ENCODE data around the gene KLF16. TPM values are rescaled to one million over a fixed set of nuclear protein-coding genes. Genes with fewer than 3 reads are reported as not detected.

KLF16 gene
- total RNA-seq, 1 experiment from 2014 or later: 32.3 TPM

- H3K27ac Mint-ChIP-seq (ENCODE audit: unreplicated experiment): no peak overlapping the region
- no peaks in the 10 kb centered on the region for H3K4me1 Mint-ChIP-seq (ENCODE audit: low read depth, unreplicated experiment)
- CTCF ChIA-PET: interaction anchor here (0.6 to 1.4 kb wide), 11 partner anchors 11 to 336 kb away, joined by 3 to 11 read pairs (median 4); no protein-coding TSS in a partner anchor
- no peak for DNase-seq
- H3K9me3 Mint-ChIP-seq (ENCODE audit: low read depth, unreplicated experiment): no peaks in the 10 kb centered on the region
- no peaks in the 10 kb centered on the region for H3K27me3 Mint-ChIP-seq (ENCODE audit: unreplicated experiment)
- peaks cover 28% of the 10 kb centered on the region for H3K36me3 Mint-ChIP-seq (ENCODE audit: insufficient read depth, unreplicated experiment)
- intact Hi-C loops (cut with micrococcal nuclease; ENCODE audit: unreplicated experiment): no loop called here
- TF ChIP-seq, protein P1, sequence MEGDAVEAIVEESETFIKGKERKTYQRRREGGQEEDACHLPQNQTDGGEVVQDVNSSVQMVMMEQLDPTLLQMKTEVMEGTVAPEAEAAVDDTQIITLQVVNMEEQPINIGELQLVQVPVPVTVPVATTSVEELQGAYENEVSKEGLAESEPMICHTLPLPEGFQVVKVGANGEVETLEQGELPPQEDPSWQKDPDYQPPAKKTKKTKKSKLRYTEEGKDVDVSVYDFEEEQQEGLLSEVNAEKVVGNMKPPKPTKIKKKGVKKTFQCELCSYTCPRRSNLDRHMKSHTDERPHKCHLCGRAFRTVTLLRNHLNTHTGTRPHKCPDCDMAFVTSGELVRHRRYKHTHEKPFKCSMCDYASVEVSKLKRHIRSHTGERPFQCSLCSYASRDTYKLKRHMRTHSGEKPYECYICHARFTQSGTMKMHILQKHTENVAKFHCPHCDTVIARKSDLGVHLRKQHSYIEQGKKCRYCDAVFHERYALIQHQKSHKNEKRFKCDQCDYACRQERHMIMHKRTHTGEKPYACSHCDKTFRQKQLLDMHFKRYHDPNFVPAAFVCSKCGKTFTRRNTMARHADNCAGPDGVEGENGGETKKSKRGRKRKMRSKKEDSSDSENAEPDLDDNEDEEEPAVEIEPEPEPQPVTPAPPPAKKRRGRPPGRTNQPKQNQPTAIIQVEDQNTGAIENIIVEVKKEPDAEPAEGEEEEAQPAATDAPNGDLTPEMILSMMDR (IDR thresholded peaks at IDR 0.05; ENCODE audit: unreplicated experiment): no peak
- BruUV-seq (replicated peaks): no TSS peak
- H3K4me3 Mint-ChIP-seq (ENCODE audit: low read depth, unreplicated experiment): no peak overlapping the region
Observed at GRCh38 chr19:1826557-1827521, 36.5 kb downstream of the KLF16 start.

DNA sequence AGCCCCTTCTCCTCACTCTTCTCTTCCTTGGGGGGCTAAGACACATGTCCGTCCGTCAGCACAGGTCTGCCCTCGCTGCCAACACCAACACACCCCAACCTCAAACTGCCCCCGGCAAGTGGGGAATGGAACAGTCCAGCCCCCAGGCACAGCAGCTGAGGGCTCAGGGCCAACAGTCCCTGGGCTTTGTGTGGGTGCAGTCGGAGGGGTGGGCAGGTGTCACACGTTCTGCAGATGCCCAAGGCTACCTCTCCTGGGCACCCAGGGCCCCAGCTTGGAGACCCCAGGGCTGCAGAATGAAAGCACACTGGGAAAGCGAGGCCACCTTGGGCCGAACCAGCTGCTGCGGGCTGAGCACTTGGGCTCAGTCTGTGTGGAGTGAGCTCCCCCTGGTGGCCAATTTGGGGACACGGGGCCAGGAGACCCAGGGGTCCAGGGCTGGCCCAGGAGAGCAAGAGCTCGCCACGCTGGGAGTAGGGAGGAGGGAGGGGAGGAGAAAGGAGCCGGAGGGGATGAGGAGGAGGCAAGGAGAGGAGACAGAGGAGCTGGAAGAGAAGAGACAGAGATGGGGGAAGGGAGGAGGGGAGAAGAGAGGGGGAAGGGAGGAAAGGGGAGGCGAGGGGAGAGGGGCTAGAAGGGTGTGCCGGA lies 37.3 kb downstream of the KLF16 start:
- BruUV-seq (replicated peaks): no TSS peak
- no peaks in the 10 kb centered on the region for H3K27me3 Mint-ChIP-seq (ENCODE audit: unreplicated experiment)
- intact Hi-C loops (cut with micrococcal nuclease; ENCODE audit: unreplicated experiment): no loop called here
- H3K36me3 Mint-ChIP-seq (ENCODE audit: insufficient read depth, unreplicated experiment): peaks cover 29% of the 10 kb centered on the region
- TF ChIP-seq, protein P1 (IDR thresholded peaks at IDR 0.05; ENCODE audit: unreplicated experiment): peak; percentile 57
- H3K4me1 Mint-ChIP-seq (ENCODE audit: low read depth, unreplicated experiment): no peaks in the 10 kb centered on the region
- CTCF ChIA-PET: interaction anchor here (0.6 to 1.4 kb wide), 12 partner anchors 12 to 337 kb away, joined by 3 to 11 read pairs (median 4); partner anchors contain the start of gene MBD3
- DNase-seq: peak; percentile 75
- no peaks in the 10 kb centered on the region for H3K9me3 Mint-ChIP-seq (ENCODE audit: low read depth, unreplicated experiment)
- no peak overlapping the region for H3K27ac Mint-ChIP-seq (ENCODE audit: unreplicated experiment)
- no peak overlapping the region for H3K4me3 Mint-ChIP-seq (ENCODE audit: low read depth, unreplicated experiment)

DNA sequence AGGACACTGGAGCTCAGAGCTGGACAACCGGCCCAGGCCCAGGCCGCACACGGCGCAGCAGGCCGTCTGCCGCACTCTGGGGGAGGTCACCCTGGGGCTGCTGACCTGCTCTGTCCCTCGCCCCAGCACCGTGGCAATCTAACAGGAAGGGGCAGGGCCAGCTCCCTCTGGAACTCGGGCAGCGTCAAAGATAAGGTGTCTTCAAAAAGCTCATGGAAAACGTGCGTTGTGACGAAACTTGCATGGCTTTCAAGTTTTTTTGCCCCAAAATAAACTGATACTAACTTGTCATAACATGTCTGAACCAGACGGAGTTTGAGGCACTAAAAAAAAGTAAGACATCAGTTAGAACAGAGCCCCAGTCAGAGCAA lies 39.1 kb downstream of the KLF16 start:
- intact Hi-C loops (cut with micrococcal nuclease; ENCODE audit: unreplicated experiment): no loop called here
- no peaks in the 10 kb centered on the region for H3K9me3 Mint-ChIP-seq (ENCODE audit: low read depth, unreplicated experiment)
- DNase-seq: no peak
- no peaks in the 10 kb centered on the region for H3K27me3 Mint-ChIP-seq (ENCODE audit: unreplicated experiment)
- TSS peak; percentile 26 for BruUV-seq (replicated peaks)
- CTCF ChIA-PET: no interaction called here
- no peak overlapping the region for H3K27ac Mint-ChIP-seq (ENCODE audit: unreplicated experiment)
- peaks cover 38% of the 10 kb centered on the region for H3K36me3 Mint-ChIP-seq (ENCODE audit: insufficient read depth, unreplicated experiment)
- H3K4me1 Mint-ChIP-seq (ENCODE audit: low read depth, unreplicated experiment): no peaks in the 10 kb centered on the region
- TF ChIP-seq, protein P1 (IDR thresholded peaks at IDR 0.05; ENCODE audit: unreplicated experiment): no peak
- H3K4me3 Mint-ChIP-seq (ENCODE audit: low read depth, unreplicated experiment): no peak overlapping the region

- Mint-ChIP-seq H3K27ac (ENCODE audit: unreplicated experiment) (no peak overlapping the region), H3K27me3 (ENCODE audit: unreplicated experiment) (no peaks in the 10 kb centered on the region), H3K4me3 (ENCODE audit: low read depth, unreplicated experiment) (no peak overlapping the region), H3K9me3 (ENCODE audit: low read depth, unreplicated experiment) (no peaks in the 10 kb centered on the region), H3K4me1 (ENCODE audit: low read depth, unreplicated experiment) (no peaks in the 10 kb centered on the region), H3K36me3 (ENCODE audit: insufficient read depth, unreplicated experiment) (peaks cover 35% of the 10 kb centered on the region)
- no TSS peak for BruUV-seq (replicated peaks)
- no peak for DNase-seq
- intact Hi-C loops (cut with micrococcal nuclease; ENCODE audit: unreplicated experiment): no loop called here
- CTCF ChIA-PET: no interaction called here
- TF ChIP-seq, protein P1 (IDR thresholded peaks at IDR 0.05; ENCODE audit: unreplicated experiment): no peak
Observed at GRCh38 chr19:1823539-1824251, 39.7 kb downstream of the KLF16 start.
